C1 segment of cervical spinal cord (tissue), 14 donors: ENCODE measurements around the gene ZNF598.

Experiments
- DNase-seq, 14 donors: peaks; one replicate each; lab custom pipeline; 2025; lab: John Stamatoyannopoulos, UW

The ZNF598 gene

DNA sequence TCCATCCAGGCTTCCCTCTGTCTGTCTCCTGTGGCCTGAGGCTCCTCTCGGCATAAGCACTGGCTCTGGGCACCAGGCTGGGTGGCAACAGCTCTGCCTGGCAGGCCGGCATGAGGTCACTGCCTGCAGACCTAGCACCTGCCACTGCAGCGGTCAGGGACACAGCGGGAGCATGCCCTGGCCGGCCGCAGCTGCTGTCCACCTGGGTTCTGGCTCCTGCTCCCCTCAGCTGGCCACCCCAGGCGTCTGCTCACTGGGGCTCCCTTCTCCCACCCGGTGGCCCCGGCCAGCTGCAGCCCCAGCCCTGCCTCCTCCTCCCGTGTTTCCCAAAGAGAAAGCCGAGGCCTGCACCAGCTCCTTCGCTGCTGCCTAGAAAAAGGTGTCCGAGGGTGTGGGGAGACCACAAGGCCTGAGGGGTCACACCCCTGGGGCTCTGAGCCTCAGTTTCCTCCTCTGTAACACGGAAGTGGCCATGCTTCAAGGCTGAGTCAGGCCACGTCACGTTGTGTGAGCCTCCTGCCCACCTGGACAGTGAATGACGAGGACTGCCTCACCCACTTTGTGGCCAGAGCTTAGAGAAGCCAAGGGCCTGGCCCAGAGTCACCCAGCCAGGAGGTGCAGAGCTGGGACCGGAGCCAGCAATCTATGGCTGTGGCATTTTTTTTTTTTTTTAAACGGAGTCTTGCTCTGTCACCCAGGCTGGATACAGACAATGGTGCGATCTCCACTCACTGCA lies 31.3 kb upstream of the ZNF598 start:
- DNase-seq: peak in 1 of 14 donors; percentile 45

DNA sequence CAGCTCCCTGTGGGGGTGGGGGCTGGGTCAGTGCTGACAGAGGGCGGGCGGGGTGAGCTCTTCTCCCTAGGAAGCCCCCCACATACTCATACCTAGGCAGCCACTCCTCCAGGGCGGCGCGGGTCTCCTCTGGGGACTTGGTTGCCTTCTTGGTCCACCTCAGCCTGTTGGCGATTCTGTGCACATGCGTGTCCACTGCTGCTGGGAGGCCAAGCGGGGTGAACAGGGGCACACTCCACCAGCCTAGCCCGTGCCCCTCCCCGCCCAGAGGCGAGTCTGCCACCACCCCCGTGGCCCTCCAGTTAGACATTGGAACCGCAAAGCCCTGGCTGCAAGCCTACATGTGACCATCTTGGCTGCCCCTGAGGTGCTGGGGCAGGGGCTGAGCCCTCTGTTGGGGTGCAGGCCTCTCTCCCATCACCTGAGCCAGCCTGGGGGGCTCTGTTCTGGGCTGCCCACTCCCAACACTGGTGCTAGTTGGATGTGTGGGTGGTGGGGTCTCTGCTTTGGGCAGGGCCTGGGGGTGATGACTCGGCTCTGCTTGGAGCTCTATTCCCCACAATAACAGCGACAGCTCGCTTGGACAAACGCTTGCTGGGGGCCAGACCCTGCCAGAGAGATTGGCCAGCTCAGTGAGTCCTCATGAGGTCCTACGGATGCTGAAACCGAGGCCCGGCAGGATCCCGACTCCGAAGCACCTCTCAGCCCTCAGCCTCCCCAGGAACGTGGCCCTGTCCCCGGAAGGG lies 30.6 kb upstream of the ZNF598 start:
- no peak for DNase-seq

DNA sequence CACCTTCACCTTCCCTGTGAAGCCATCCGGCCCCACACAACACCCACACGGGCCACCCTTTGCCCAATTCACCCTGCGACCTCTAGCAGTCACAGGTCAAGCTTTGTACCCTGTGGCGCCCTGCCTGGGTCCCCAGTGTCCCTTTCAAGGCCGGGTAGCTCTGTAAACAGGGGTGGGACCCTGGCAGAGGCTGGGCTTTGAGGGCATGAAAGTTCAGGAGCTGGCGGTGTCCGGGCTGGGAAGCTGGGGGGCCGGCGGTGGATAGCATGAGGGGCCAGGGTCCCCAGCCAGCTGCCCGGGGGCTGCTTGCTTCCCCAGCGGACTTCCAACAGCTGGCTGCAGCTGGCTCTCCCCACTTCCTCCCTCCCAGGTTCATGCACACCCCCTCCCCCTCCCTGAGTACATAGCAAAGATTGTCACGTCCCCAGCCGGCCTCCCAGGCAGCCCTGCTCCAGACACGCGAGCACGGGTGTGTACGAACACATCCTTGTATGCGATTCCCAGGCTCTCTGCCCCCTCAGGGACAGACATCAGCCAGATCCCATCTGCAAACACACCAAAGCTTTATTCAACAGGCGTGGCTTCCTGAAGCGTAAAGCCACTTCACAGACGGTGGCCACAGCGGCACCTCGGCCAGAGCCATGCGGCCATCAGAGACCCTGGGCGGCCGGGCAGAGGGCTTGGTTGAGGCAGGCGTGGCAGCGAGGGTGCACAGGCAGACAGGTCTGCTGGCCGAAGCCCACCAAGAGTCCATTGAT lies 29.8 kb upstream of the ZNF598 start:
- DNase-seq: no peak

DNA sequence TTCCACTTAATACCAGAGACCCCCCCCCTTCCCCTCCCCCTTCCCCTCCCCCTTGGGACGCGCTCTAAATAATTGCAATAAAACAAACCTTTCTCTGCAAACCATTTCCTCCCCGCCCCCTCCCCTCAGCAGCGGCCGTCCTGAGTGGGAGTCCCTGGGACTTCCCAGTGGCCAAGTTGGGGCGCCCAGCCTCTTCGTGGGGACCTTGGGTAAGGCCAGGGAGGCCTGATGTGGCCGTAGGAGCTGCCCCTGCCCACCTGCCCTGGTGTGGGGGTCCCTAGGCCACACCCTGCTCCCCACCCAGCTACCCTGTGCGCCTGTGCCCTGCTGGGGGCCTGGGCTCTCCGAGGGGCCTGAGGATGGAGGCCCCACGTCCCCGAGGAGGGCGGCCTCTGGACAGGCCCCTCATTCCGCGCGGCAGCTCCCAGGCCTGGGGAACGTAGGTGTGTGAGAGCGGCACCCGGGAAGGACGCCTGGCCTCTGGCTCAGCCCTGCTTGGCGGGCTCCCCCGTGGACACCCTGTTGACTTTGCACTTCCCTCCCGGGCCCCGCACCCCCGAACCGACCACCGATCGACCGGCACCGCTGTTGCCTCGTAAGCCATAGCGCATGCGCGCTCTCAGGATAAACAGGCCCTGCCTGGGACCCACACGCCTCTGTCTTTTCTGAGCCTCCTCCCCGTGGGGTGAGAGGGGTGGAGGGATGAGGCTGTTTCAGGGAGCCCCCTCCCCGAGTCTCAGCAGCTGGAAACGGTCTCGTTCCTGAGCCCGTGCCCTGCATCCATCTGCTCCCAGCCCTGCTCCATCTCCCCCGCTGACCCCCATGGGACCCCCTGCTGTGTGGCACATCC lies 29.0 kb upstream of the ZNF598 start:
- no peak for DNase-seq

DNA sequence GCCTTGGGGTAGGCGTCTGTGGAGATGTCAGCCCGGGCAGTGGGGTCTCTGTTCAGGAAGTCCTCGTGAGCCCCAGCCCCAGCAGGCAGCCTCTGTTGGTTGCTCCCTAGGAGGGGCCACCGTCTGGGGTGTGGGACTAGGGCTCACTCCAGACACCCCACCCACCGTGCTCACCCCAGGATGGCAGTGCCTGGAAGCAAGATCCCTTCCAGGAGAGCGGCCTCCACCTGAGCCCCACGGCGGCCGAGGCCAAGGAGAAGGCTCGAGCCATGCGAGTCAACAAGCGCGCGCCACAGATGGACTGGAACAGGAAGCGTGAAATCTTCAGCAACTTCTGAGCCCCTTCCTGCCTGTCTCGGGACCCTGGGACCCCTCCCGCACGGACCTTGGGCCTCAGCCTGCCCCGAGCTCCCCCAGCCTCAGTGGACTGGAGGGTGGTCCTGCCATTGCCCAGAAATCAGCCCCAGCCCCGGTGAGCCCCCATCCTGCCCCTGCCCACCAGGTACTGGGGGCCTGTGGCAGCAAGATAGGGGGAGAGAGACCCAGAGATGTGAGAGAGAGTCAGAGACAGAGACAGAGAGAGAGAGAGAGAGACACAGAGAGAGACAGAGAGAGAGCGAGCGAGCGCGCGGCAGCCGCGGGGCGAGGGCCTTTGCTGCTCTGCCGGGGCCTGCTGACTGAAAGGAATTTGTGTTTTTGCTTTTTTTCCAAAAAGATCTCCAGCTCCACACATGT lies 28.2 kb upstream of the ZNF598 start:
- DNase-seq: no peak

DNA sequence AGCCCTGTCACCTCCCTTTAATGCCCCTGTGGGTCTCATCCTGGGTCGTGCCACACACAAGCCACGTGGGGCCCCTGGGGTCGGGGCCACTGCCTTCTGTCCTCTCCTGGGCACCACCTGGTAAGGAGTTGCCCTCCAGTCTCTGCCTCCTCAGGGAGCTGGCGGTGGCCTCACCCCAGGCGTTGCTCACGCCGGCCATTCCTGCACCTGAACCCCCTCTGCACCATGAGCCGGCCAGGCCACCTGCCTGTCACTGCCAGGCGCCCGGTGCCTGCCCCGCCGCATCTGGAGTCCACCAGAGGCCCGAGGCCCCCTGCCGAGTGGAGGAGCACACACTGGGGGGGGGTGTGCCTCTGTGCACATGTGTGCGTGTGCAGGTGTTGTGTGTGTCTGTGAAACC lies 27.5 kb upstream of the ZNF598 start:
- no peak for DNase-seq

DNA sequence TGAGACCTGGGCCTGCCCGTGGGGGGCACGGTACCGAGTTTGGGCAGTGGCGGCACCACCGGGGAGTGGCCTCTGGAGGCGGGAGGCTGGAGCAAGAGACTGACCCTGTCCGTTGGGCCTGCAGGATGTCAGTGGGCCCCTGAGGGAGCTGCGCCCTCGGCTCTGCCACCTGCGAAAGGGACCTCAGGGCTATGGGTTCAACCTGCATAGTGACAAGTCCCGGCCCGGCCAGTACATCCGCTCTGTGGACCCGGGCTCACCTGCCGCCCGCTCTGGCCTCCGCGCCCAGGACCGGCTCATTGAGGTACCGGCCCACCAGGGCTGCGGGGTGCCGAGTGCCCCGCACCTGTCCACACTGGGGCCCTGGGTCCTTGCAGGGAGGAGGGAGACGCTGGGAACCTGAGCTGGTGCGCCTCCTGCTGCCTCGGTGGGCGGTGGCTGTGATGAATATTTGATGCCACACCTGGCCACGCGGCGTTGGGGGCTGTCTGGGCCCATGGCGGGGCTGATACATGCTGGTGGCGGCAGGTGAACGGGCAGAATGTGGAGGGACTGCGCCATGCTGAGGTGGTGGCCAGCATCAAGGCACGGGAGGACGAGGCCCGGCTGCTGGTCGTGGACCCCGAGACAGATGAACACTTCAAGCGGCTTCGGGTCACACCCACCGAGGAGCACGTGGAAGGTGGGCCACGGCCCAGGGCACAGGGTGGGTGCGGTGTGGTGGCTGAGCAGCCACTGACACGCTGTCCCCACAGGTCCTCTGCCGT lies 26.8 kb upstream of the ZNF598 start:
- DNase-seq: no peak

DNA sequence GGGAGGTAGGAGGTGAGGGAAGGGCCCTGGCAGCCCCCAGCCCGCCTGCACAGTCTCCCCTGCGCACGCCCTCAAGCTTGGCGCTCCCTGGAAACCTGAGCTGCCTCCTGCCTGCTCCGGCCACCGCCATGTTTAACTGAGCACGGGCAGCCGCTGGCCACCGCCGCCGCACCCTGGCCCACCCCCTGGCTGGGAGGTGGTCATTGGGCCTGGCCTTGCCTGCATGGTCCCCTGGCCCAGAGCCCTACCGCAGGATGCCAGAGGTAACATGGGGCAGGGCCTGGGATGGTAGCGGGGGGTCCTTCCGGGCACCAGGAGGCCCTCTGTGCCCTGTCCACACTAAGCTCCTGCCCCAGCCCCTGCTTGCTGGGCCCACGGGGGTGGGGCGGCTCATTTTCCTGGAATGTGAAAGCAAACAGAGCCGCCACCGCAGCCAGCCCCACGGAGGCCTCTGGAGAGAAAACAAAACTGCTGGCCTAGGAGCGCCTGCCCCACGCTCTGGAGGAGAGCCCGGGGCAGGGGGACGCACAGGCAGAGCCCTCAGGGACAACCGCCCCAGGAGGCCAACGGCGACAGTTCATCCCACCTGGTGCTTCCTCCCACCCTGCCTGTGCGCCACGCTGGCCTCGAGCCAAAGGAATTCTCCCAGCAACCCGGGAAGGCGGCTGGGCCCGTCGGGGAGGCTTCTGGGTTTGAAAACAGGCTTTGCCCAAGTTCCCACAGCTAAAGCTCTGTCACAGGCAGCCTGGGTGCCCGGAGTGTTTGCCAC lies 26.0 kb upstream of the ZNF598 start:
- peak in 4 of 14 donors; percentile 25 to 44 (median 34) for DNase-seq

DNA sequence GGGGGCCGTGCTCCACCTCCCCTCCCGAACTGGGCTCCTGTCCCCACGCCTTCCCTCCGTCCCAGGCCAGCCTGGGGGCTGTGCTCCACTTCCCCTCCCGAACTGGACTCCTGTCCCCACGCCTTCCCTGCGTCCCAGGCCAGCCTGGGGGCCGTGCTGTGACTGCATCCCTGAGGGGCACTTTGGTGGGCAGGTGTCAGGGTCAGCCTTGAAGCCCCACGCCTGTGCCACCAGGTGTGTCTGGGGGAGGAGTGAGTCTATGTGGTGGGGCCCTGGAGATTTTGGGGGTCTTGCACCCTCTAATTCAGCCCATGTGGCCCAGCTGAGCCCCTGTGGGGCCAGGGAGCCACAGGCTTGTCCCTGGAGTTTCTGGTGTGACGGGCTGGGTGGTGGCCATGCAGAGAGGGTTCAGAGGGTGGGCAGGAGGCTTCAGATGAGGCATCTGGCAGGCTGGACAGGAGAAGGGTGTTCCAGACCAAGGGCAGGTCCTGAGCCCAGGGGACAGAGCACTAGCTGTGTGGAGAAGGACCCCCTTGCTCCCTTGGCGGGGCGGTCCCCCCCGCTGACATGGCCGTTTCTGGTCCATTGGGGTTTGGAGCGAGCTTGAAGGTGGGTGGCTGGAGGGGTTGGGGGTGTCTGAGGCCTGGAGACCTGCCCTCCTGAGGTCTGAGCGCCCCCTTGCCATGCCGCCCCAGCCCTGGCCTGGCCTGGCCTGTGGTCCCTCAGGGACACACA lies 25.2 kb upstream of the ZNF598 start:
- no peak for DNase-seq

DNA sequence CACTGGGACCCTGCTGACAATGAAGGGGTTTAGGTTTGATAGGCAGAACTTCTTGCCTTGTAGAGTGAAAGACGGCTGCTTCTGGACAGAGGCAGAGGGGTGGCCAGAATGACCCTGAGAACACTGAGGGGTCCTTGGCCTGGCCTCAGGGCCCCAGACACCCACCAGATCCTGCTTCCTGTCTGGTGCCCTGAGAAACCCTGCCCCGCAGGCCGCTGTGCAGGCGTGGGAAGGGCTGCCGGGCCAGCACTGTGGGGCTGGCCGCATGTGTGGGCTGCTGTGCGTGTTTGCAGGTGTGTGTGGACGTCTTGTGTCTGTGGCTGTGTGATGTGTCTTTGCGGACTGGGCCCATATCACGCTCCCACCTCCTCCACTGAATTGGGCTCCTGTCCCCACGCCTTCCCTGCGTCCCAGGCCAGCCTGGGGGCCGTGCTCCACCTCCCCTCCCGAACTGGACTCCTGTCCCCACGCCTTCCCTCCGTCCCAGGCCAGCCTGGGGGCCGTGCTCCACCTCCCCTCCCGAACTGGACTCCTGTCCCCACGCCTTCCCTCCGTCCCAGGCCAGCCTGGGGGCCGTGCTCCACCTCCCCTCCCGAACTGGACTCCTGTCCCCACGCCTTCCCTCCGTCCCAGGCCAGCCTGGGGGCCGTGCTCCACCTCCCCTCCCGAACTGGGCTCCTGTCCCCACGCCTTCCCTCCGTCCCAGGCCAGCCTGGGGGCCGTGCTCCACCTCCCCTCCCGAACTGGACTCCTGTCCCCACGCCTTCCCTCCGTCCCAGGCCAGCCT lies 24.5 kb upstream of the ZNF598 start:
- peak in 1 of 14 donors; percentile 46 for DNase-seq

DNA sequence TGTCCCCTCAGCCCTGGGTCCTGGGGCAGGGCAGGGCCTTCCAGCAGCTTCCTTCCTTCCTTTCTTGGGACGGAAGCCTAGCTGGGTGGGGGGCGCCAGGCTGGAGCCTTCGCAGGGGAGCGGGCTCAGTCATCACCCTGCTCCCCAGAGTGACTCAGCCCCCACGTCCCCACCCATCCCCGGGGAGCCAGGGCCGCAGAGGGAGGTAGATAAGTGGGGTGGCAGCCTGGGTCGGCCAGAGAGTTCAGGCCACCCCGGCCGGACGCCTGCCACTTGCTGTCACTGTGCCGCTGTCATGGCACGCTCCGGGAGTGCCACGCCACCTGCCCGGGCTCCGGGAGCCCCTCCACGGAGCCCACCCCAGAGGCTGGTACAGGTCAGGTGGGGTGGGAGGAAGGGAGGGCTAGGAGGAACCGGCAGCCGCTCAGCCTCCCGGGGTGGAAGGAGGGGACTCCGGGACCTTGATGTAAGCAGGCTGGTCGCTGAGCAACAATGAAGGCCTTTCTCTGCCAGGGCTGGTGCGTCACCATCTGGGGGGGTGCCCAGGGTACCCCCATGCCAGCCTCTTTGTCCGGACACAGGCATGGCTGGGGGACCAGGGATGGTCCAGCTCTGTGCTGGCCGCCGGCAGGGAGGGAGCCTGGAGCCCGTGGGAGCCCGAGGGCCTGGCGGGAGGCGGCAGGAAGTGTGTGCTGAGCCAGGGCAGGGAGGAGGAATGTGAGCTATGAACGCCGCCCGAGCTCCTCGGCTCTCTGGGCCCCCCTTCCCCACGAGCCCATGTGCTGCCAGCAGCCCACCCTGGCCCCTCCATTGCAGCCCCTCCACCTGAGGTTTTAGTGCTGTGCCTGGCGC lies 23.7 kb upstream of the ZNF598 start:
- peak in 13 of 14 donors; percentile 47 to 96 (median 79) for DNase-seq

DNA sequence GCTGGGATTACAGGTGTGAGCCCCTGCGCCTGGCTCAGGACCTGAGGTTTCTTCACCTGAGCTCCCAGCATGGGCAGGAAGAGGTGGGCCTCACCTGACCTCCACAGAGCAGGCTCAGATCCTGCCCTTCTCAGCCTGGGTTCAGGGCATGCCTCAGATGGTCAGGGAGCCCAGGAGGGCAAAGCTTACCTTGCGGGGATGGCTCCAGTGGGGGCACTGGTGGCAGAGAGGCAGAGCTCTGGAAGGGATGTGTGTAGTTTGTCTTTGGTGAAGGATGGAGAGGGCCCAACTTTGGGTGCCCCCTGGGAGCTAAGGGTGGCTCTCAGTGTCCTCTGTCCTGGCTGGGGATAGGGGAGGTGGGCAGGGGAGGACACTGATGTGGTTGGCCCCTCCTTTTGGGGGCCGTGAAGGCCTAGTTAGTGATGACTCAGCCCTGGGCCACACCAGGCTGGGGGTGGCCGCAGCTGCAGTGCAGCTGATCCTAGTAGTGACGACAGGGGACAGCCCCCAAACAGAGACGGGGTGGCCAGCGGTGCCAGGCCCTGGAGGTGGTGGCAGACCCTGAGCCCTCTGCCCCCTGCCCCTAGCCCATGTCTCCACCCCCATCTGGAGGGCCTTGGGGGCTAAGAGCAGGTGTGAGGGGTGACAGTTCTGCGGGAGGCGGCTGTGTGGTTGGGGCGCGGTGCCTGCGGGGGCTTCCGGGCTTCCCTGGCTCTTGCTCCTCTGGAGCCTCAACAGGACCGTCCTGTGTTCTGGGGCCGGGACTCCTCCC lies 22.9 kb upstream of the ZNF598 start:
- peak in 6 of 14 donors; percentile 15 to 71 (median 40) for DNase-seq

DNA sequence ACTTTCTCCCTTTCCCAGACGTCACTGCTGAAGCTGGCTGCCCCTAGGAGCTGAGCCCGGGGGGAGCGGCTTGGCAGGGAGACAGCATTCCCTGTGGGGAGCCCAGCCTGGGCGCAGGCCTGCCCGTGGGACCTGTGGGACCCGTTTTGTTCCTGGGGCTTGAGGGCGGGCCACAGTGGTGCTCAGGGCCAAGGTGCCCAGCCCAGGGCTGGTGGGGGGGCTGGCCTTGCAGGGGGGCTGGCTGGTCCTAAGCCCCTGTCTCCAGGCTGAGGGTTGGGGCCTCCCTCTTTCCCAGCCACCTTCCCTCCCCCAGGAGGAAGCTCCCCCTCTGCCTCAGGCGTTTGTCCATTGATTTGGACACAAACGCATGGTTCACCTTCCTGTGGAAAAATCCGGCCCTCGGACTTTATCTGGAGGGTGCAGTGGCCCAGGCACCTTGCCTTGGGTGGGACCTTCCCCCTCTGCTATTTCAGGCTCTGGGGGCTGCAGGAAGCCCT lies 21.5 kb upstream of the ZNF598 start:
- DNase-seq: no peak

DNA sequence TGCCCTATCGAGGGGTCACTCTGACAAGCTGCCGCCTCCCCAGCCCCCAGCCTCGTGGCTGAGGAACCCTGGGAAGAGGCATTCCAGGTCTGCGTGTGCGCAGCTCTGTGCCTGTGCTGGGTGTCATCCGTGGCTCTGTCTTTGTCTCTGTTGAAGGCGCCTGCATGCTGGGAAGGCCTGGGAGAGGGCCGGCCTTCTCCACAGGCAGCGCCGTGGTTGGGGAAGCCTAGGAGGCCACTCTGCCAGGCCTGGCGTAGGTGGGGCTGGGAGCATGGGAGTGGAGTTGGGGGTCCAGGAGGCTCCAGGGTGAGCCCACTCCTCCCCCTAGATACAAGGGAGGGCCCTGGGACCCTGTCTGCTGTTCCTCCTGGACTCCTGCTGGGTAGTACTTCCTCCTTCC lies 20.4 kb upstream of the ZNF598 start:
- no peak for DNase-seq

DNA sequence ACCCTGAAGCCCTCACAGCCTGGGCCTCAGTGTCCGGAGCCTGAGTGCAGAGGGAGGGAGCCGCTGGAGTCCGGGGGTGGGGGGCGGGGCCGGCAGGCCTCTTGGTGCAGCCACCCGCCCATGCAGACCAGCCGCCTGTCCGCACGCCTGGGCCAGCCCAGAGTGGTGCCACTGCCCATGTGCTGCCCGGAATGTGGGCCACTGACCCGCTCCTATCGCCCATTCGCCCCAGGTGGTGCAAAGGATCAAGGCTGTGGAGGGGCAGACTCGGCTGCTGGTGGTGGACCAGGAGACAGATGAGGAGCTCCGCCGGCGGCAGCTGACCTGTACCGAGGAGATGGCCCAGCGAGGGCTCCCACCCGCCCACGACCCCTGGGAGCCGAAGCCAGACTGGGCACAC lies 19.7 kb upstream of the ZNF598 start:
- DNase-seq: no peak
